GM10847 (cell line): ENCODE results near the gene MON2.

Experiments used
- POLR2A ChIP-seq: IDR thresholded peaks from 2 replicates; pipeline ENCODE4 v1.6.1; 2011; ENCODE audit not compliant: insufficient read length; ENCODE audit errors: extremely low read depth

Gene MON2

DNA sequence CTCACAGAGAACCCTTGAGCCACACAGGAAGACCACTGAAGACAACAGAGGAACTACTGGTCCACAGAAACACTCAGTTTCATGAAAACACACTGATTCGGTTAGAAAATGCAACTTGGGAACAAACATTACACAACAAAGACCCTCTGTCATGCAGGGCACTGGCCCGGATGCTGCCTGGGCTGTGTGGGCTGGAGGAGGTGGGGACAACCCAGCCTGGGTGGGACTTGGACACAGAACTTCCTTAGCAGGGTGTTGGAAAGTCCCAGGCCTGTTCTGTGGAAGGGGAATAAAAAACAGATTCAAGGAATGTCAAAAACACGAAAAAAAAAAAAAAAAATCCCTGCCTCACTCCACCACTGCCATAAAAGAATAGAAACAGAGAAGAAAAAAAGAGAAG is 181.0 kb downstream of the MON2 start:
- no peak for TF ChIP-seq POLR2A

DNA sequence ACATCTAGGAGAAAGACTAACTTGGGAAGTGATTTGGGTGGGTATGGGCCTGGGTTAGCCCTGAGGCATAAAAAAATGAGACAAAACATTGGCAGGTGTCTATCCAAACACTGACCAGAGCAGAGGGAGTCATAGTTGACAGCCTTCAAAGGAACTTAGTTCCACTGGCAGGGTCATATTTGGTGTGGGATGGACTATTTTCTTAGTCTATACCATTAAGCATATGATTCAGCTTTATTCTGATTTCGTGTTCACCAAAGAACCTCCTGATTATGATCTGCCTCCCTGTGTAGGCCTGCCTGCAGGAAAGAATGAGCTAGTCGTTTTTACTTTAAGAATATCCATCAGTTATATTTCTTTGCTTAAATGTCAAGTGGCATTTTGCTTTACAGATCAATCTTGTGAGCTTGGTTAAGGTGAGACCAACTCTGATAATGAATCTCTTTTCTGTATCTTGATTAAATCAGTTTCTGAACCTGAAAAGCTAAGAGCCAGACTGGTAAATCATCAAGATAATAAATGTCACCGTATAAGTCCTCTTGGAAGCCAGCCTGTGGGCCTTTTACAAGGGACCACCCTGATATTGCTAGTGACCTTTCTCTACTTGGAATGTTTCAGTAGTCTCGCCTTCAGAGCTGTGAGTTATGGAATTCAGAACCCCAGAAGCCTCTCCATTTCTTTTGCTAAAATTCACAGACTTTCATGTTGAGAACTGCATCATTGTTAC is 182.9 kb downstream of the MON2 start:
- no peak for TF ChIP-seq POLR2A
